ENCODE results near the gene ZSWIM8. TPM values are rescaled to one million over a fixed set of nuclear protein-coding genes. Genes with fewer than 3 reads are reported as not detected.

The ZSWIM8 gene
- total RNA-seq, 2 experiments from 2014 or later, result 66.4 to 70.7 TPM

DNA sequence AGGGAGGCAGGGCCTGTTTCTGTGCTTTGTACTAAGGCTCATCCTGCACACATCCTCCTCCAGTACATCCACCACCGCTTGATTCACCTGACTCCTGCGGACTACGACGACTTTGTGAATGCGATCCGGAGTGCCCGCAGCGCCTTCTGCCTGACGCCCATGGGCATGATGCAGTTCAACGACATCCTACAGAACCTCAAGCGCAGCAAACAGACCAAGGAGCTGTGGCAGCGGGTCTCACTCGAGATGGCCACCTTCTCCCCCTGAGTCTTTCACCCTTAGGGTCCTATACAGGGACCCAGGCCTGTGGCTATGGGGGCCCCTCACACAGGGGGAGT is 15.8 kb downstream of the ZSWIM8 start:
- H3K4me3 Mint-ChIP-seq, result no peak overlapping the region
- no peak for ATAC-seq (ENCODE audit: poor library complexity)

DNA sequence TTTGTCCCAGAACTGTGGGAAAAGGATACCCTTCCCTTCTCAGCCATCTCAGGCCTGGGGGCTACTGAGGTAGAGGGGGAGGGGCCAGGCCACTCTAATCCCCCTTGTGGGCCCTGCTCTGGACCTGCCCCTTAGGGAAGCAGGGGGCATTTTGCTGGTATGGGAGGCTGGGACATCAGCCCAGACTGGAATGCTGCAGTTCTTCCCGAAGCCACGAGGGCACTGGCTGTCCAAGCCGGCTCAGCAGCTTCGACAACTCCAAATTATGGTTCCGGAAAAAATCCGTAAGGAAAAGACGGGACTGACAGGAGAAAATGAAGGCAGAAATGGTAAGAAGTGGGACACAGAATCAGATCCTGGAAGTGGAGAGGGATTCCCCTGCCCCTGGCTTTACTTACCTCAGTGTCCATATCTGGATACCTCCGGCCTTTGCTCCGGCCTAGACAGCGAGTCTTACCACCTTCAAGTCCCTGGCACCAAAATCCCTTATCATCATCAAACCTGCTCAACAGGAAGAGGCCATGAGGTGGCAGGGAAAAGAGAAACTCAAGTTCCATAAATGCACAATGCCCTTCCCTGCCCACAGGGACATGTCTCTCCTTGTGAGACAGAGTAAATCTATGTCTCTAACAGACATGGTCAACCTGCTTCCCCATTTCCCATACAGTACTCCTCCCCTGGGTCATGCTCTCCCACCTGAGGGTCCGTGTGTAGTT is 17.0 kb downstream of the ZSWIM8 start:
- ATAC-seq (ENCODE audit: poor library complexity), result no peak
- no peaks in the 10 kb centered on the region for H3K9me3 ChIP-seq (ENCODE audit: control insufficient read depth in 1 of 2, insufficient read depth in 1 of 2, low read length in 2 of 2)
- peaks cover 20% of the 10 kb centered on the region for H3K4me1 Mint-ChIP-seq (ENCODE audit: low read depth)
- no peak overlapping the region for H3K4me3 ChIP-seq (ENCODE audit: low read length)
- peaks cover 23% of the 10 kb centered on the region for H3K4me1 ChIP-seq (ENCODE audit: insufficient read depth, low read length)
- no peak overlapping the region for H3K27ac Mint-ChIP-seq
- intact Hi-C loops (cut with DNase I, micrococcal nuclease), result no loop called here
- no peaks in the 10 kb centered on the region for H3K27me3 ChIP-seq (ENCODE audit: control insufficient read depth in 1 of 2, insufficient read depth in 2 of 2, low read length in 2 of 2)
- no peak overlapping the region for H3K27ac ChIP-seq (ENCODE audit: low read depth in 1 of 2, low read length in 2 of 2)
- ChIA-PET POLR2A (no interaction called here), CTCF (no interaction called here)
- H3K4me3 Mint-ChIP-seq, result no peak overlapping the region
- no peak for DNase-seq
- TF ChIP-seq, protein P1, sequence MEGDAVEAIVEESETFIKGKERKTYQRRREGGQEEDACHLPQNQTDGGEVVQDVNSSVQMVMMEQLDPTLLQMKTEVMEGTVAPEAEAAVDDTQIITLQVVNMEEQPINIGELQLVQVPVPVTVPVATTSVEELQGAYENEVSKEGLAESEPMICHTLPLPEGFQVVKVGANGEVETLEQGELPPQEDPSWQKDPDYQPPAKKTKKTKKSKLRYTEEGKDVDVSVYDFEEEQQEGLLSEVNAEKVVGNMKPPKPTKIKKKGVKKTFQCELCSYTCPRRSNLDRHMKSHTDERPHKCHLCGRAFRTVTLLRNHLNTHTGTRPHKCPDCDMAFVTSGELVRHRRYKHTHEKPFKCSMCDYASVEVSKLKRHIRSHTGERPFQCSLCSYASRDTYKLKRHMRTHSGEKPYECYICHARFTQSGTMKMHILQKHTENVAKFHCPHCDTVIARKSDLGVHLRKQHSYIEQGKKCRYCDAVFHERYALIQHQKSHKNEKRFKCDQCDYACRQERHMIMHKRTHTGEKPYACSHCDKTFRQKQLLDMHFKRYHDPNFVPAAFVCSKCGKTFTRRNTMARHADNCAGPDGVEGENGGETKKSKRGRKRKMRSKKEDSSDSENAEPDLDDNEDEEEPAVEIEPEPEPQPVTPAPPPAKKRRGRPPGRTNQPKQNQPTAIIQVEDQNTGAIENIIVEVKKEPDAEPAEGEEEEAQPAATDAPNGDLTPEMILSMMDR (IDR thresholded peaks at IDR 0.05), result no peak
- peaks cover 90% of the 10 kb centered on the region for H3K36me3 Mint-ChIP-seq (ENCODE audit: low read depth)
- peaks cover 93% of the 10 kb centered on the region for H3K36me3 ChIP-seq (ENCODE audit: insufficient read depth, low read length)
- H3K27me3 Mint-ChIP-seq, result no peaks in the 10 kb centered on the region
- H3K9me3 Mint-ChIP-seq, result no peaks in the 10 kb centered on the region

More for the DNA sequence above, 15.8 kb downstream of the ZSWIM8 start:
- no peak for DNase-seq
- no peaks in the 10 kb centered on the region for H3K9me3 ChIP-seq (ENCODE audit: control insufficient read depth in 1 of 2, insufficient read depth in 1 of 2, low read length in 2 of 2)
- no peaks in the 10 kb centered on the region for H3K27me3 ChIP-seq (ENCODE audit: control insufficient read depth in 1 of 2, insufficient read depth in 2 of 2, low read length in 2 of 2)
- no peaks in the 10 kb centered on the region for H3K9me3 Mint-ChIP-seq
- peaks cover 87% of the 10 kb centered on the region for H3K36me3 Mint-ChIP-seq (ENCODE audit: low read depth)
- H3K27ac Mint-ChIP-seq, result no peak overlapping the region
- TF ChIP-seq, protein P1 (IDR thresholded peaks at IDR 0.05), result no peak
- CTCF ChIA-PET, result no interaction called here
- peaks cover 8% of the 10 kb centered on the region for H3K4me1 Mint-ChIP-seq (ENCODE audit: low read depth)
- no peaks in the 10 kb centered on the region for H3K27me3 Mint-ChIP-seq
- H3K4me1 ChIP-seq (ENCODE audit: insufficient read depth, low read length), result peaks cover 11% of the 10 kb centered on the region
- POLR2A ChIA-PET, result interaction anchor here (0.8 to 3.8 kb wide), 3 partner anchors 8 to 30 kb away, joined by 3 to 20 read pairs (median 3); partner anchors contain the start of gene CHCHD1
- intact Hi-C loops (cut with DNase I, micrococcal nuclease), result no loop called here
- no peak overlapping the region for H3K27ac ChIP-seq (ENCODE audit: low read depth in 1 of 2, low read length in 2 of 2)
- no peak overlapping the region for H3K4me3 ChIP-seq (ENCODE audit: low read length)
- H3K36me3 ChIP-seq (ENCODE audit: insufficient read depth, low read length), result peaks cover 93% of the 10 kb centered on the region

DNA sequence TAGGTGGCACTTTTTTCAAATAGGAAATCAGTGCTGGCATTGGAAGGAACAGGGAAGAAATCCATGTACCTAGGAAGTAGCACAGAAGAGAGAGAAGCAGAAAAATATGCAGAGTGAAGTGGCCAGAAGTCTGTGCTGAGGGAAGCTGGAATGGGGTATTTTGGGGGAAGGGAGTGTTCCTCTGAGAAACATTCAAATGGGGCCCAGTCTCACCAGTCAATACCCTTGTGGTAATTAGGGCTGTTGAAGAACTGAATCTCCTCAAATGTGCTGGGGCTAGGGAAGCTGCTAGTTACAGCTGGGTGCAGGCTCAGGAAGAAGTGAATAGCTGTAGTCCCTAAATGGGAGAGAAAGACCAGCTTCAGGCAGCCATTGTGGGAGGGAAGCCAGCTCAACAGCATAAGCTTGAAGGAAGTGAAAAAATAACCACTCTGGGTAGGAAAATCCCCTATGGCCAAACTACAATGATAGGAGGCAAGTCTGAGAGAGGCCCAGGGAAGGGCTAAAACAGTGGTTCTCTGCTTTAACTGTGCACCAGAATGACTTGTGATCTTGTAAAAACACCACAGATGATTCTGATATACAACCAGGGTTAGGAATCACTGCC is 18.4 kb downstream of the ZSWIM8 start:
- H3K27me3 ChIP-seq (ENCODE audit: control insufficient read depth in 1 of 2, insufficient read depth in 2 of 2, low read length in 2 of 2), result no peaks in the 10 kb centered on the region
- no peaks in the 10 kb centered on the region for H3K9me3 ChIP-seq (ENCODE audit: control insufficient read depth in 1 of 2, insufficient read depth in 1 of 2, low read length in 2 of 2)
- intact Hi-C loops (cut with DNase I, micrococcal nuclease), result no loop called here
- Mint-ChIP-seq H3K9me3 (no peaks in the 10 kb centered on the region), H3K4me1 (ENCODE audit: low read depth) (peaks cover 34% of the 10 kb centered on the region), H3K27ac (peak overlapping the region; percentile 30), H3K27me3 (no peaks in the 10 kb centered on the region), H3K4me3 (no peak overlapping the region), H3K36me3 (ENCODE audit: low read depth) (peaks cover 90% of the 10 kb centered on the region)
- DNase-seq (no peak), ATAC-seq (ENCODE audit: poor library complexity) (no peak)
- H3K4me1 ChIP-seq (ENCODE audit: insufficient read depth, low read length), result peaks cover 34% of the 10 kb centered on the region
- no peak overlapping the region for H3K4me3 ChIP-seq (ENCODE audit: low read length)
- H3K27ac ChIP-seq (ENCODE audit: low read depth in 1 of 2, low read length in 2 of 2), result no peak overlapping the region
- TF ChIP-seq, protein P1 (IDR thresholded peaks at IDR 0.05), result no peak
- CTCF ChIA-PET, result interaction anchor here (0.8 kb wide), 1 partner anchor 35 kb away, joined by 4 read pairs; no protein-coding TSS in a partner anchor
- H3K36me3 ChIP-seq (ENCODE audit: insufficient read depth, low read length), result peaks cover 97% of the 10 kb centered on the region
- POLR2A ChIA-PET, result interaction anchor here (0.9 kb wide), 1 partner anchor 23 kb away, joined by 3 read pairs; no protein-coding TSS in a partner anchor
